ENCODE data around the gene CDK5. TPM values are rescaled to one million over a fixed set of nuclear protein-coding genes. Genes with fewer than 3 reads are reported as not detected.

The CDK5 gene
- total and polyA plus RNA-seq, 2 of the 13 experiments (the other 11 are each of a cell fraction or from before 2014, with no cell fraction given): 16.4 to 21.3 TPM

DNA sequence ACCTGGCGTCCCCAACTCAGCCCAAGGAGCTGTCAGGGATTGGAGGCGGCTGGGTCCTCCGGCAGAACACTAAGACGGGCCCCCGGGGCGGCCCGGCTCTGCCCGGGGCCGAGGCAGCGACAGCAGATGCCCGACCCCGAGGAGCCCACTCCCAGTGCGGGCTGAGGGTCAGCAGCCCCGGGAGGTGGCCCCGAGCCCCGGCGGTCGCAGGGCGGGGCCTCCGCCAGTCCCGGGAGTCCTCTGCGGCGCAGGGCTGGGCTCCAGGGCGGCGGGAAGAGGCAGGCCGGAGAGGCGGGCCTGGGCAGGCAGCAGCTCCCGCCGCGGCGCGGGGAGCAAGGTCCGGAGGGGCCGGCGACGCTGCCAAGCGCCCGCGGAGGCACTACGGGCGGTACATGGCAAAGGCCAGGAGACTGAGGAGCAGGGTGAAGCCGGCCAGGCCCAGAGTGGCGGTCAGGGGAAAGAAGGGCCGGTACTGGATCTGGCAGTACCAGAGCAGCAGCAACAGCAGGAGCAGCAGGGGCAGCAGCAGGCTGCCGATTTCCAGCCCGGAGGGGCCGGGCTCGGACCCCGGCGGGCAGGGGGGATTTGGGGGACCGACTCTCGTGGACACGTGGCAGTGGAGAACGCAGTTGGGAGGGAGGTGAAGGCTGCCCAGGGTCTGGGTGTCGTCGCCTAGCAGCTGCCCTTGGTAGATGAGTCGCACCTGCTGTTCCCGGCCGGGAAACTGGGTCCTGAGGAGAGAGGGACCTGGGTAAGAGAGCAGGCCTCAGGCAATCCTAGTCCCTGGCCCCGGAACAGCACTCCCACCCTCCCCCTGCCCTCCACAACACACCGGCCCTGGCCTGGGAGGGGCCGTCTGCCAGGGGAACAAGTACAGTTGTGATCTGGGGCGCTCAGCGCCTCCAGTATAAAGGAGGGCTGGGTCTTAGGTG, 23.7 kb upstream of the CDK5 start:
- in situ Hi-C loops (cut with HindIII; ENCODE audit: extremely low pct_ligation_motif_present, low pct_unique_long_range_greater_than_20kb) (no loop called here), intact Hi-C loops (cut with micrococcal nuclease; ENCODE audit: unreplicated experiment) (loop anchor here (10.0 kb wide), 1 partner anchor 163 kb away; the partner anchor contains the start of gene SMARCD3)
- H3K27ac ChIP-seq (ENCODE audit: extremely low read length, insufficient read depth, low read length): peak overlapping the region; percentile 85
- no peaks in the 10 kb centered on the region for H3K9me3 ChIP-seq (ENCODE audit: low read length)
- BruUV-seq (replicated peaks): no TSS peak
- no peaks in the 10 kb centered on the region; a peak in 1 of 5 replicates for H3K27me3 ChIP-seq (ENCODE audit: control insufficient read depth in 1 of 2, insufficient read depth in 2 of 2, low read length in 2 of 2)
- FAIRE-seq (no peak), ATAC-seq (peak; percentile 25), DNase-seq (ENCODE audit: low spot score) (no peak)
- 0 out of 5 replicates have a peak, but pooled peaks cover 0 to 1% of the 10 kb centered on the region in 2 experiments for H3K36me3 ChIP-seq (replicated peaks in 1 of 2; ENCODE audit: control insufficient read depth in 1 of 2, insufficient read depth in 2 of 2, low read length in 2 of 2)
- 4% methylated on average over 10 of the region's 64 CpGs for WGBS (ENCODE audit: low lambda C conversion rate)
- H3K9ac ChIP-seq (ENCODE audit: insufficient read depth, low read depth, low read length): peak overlapping the region; percentile 100
- peak overlapping the region; percentile 85 to 96 (median 88) for H3K4me3 ChIP-seq (replicated peaks in 1 of 3; ENCODE audit: insufficient read depth in 1 of 3, low read depth in 2 of 3, low read length in 3 of 3)
- H3K79me2 ChIP-seq (ENCODE audit: insufficient read depth, low read length): peaks cover 33% of the 10 kb centered on the region
- no peaks in the 10 kb centered on the region for H4K20me1 ChIP-seq (ENCODE audit: insufficient read depth, low read length)
- H2AFZ ChIP-seq (ENCODE audit: low read length): no peak overlapping the region
- peak overlapping the region; percentile 97 for H3K4me2 ChIP-seq (ENCODE audit: low read depth, low read length)
- H3K4me1 ChIP-seq (ENCODE audit: insufficient read depth, low read length): peaks cover 48% of the 10 kb centered on the region
- ChIA-PET POLR2A (interaction anchor here (1.0 to 3.8 kb wide), 10 partner anchors 7 to 151 kb away, joined by 3 to 144 read pairs (median 6); partner anchors contain the start of genes ABCB8, ABCF2, CHPF2 and SLC4A2), CTCF (ENCODE audit: low intra/inter-chr PET ratio, low total read pairs) (no interaction called here)
- no peak for TF ChIP-seq ZNF576 (CRISPR knock-in tag; IDR thresholded peaks at IDR 0.05)
- no peak for TF ChIP-seq MXI1 (IDR thresholded peaks at IDR 0.05; ENCODE audit: borderline replicate concordance, low read depth, low read length)
- no peak for TF ChIP-seq ZNF232 (CRISPR knock-in tag; IDR thresholded peaks at IDR 0.05; ENCODE audit: borderline replicate concordance)
- TF ChIP-seq ZBTB44 (CRISPR knock-in tag; IDR thresholded peaks at IDR 0.05): 0 out of 2 replicates have a peak, but pooled peaks have one; percentile 12
- TF ChIP-seq HNRNPH1 (optimal IDR thresholded peaks at IDR 0.05; ENCODE audit: low read depth, low read length): no peak
- TF ChIP-seq REL (CRISPR knock-in tag; conservative IDR thresholded peaks at IDR 0.05): 0 out of 2 replicates have a peak, but pooled peaks have one; percentile 54
- TF ChIP-seq ZNF333 (CRISPR knock-in tag; IDR thresholded peaks at IDR 0.05; ENCODE audit: borderline replicate concordance): no peak
- no peak for TF ChIP-seq HOXD1 (CRISPR knock-in tag; IDR thresholded peaks at IDR 0.05)
- TF ChIP-seq NR1H2 (CRISPR knock-in tag; IDR thresholded peaks at IDR 0.05; ENCODE audit: borderline replicate concordance, low read depth): no peak
- no peak for TF ChIP-seq ZNF614 (CRISPR knock-in tag; IDR thresholded peaks at IDR 0.05; ENCODE audit: borderline replicate concordance)
- TF ChIP-seq ZNF652 (CRISPR knock-in tag; IDR thresholded peaks at IDR 0.05; ENCODE audit: borderline replicate concordance, low read depth): no peak
- TF ChIP-seq ZNF607 (CRISPR knock-in tag; IDR thresholded peaks at IDR 0.05; ENCODE audit: borderline replicate concordance): no peak
- TF ChIP-seq ZFX (CRISPR knock-in tag; IDR thresholded peaks at IDR 0.05; ENCODE audit: low read depth): peak; percentile 56; the same call in 1 of the 2 replicates
- peak; percentile 1; the same call in 1 of the 2 replicates for TF ChIP-seq ZC3H13 (CRISPR knock-in tag; IDR thresholded peaks at IDR 0.05)
- TF ChIP-seq MAF1 (CRISPR knock-in tag; IDR thresholded peaks at IDR 0.05; ENCODE audit: borderline replicate concordance): no peak
- TF ChIP-seq ZNF556 (CRISPR knock-in tag; IDR thresholded peaks at IDR 0.05; ENCODE audit: borderline replicate concordance): 0 out of 2 replicates have a peak, but pooled peaks have one; percentile 17
- no peak for TF ChIP-seq ZNF383 (CRISPR knock-in tag; IDR thresholded peaks at IDR 0.05; ENCODE audit: borderline replicate concordance)
- TF ChIP-seq ZNF7 (CRISPR knock-in tag; IDR thresholded peaks at IDR 0.05): no peak
- no peak for TF ChIP-seq ETV5 (CRISPR knock-in tag; IDR thresholded peaks at IDR 0.05; ENCODE audit: borderline replicate concordance)
- TF ChIP-seq, protein P1, sequence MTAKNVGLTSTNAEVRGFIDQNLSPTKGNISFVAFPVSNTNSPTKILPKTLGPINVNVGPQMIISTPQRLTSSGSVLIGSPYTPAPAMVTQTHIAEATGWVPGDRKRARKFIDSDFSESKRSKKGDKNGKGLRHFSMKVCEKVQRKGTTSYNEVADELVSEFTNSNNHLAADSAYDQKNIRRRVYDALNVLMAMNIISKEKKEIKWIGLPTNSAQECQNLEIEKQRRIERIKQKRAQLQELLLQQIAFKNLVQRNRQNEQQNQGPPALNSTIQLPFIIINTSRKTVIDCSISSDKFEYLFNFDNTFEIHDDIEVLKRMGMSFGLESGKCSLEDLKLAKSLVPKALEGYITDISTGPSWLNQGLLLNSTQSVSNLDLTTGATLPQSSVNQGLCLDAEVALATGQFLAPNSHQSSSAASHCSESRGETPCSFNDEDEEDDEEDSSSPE (CRISPR knock-in tag; IDR thresholded peaks at IDR 0.05): 0 out of 2 replicates have a peak, but pooled peaks have one; percentile 7
- no peak for TF ChIP-seq GTF3A (CRISPR knock-in tag; conservative IDR thresholded peaks at IDR 0.05)

Measured in HepG2 (cell line).